Loucy (cell line): ENCODE measurements around the gene SPATA13.

Experiments
- CTCF ChIP-seq: fragments of 200-600 bp; sonication (generic); conservative IDR thresholded peaks from 2 replicates; pipeline ENCODE4 v1.5.1; 2014; ENCODE audit warnings: mild to moderate bottlenecking, antibody characterized with exemption, low read length
- EZH2phosphoT487 ChIP-seq: fragments of 200-600 bp; IDR thresholded peaks from 2 replicates; pipeline ENCODE4 v1.6.1; 2018; ENCODE audit warnings: antibody characterized with exemption, mild to moderate bottlenecking, moderate library complexity, borderline replicate concordance

GRCh38 chr13:24313439-24313838, 152.9 kb downstream of the SPATA13 start:
- TF ChIP-seq CTCF = peak; percentile 37
- TF ChIP-seq EZH2phosphoT487 = no peak
